Calu3 (cell line): Measurements from ENCODE around the gene LAMB4. TPM values are rescaled to one million over a fixed set of nuclear protein-coding genes. Genes with fewer than 3 reads are reported as not detected.

ENCODE experiments used
- BruUV-seq: library from RNA; stranded (reverse); fragments of 400-500 nt; replicated peaks from 2 replicates; lab custom pipeline; 2021; lab: Mats Ljungman, UMichigan
- CTCF ChIA-PET: fragments of 300-600 bp; sonication (Branson Sonifier 250); formaldehyde crosslinking; loops from one replicate; lab custom pipeline; 2022; ENCODE audit warnings: antibody characterized with exemption; lab: Charles Lee
- DNase-seq: peaks from one replicate; pipeline ENCODE4 v3.0.0; 2022
- H3K27ac Mint-ChIP-seq: one replicate; pipeline ENCODE4 v1.8.0; 2022; ENCODE audit warnings: mixed read lengths; ENCODE audit not compliant: unreplicated experiment
- H3K27me3 Mint-ChIP-seq: one replicate; pipeline ENCODE4 v1.8.0; 2022; ENCODE audit warnings: mixed read lengths; ENCODE audit not compliant: unreplicated experiment
- H3K36me3 Mint-ChIP-seq: one replicate; pipeline ENCODE4 v1.8.0; 2022; ENCODE audit warnings: mild to moderate bottlenecking, moderate library complexity, mixed read lengths; ENCODE audit not compliant: insufficient read depth, unreplicated experiment
- H3K4me1 Mint-ChIP-seq: one replicate; pipeline ENCODE4 v1.8.0; 2022; ENCODE audit warnings: mild to moderate bottlenecking, low read depth, mixed read lengths; ENCODE audit not compliant: unreplicated experiment
- H3K4me3 Mint-ChIP-seq: one replicate; pipeline ENCODE4 v1.8.0; 2022; ENCODE audit warnings: mild to moderate bottlenecking, low read depth, moderate library complexity, mixed read lengths; ENCODE audit not compliant: unreplicated experiment
- H3K9me3 Mint-ChIP-seq: one replicate; pipeline ENCODE4 v1.8.0; 2022; ENCODE audit warnings: low read depth, mixed read lengths; ENCODE audit not compliant: unreplicated experiment
- intact Hi-C: fragments of 100-400 bp; cut with micrococcal nuclease; formaldehyde crosslinking; loops from one replicate; pipeline ENCODE4 v1.10.0; 2022; ENCODE audit not compliant: unreplicated experiment
- total RNA-seq: library from RNA; stranded (reverse); gene quantifications from 2 replicates; pipeline ENCODE4 v1.2.3, GENCODE V29; 2022
- TF ChIP-seq, protein P1 (sequence below): fragments of 200-600 bp; IDR thresholded peaks from one replicate; pipeline ENCODE4 v1.8.0; 2022; ENCODE audit warnings: antibody characterized with exemption; ENCODE audit not compliant: unreplicated experiment

The LAMB4 gene
- total RNA-seq, 1 experiment from 2014 or later: not detected

DNA sequence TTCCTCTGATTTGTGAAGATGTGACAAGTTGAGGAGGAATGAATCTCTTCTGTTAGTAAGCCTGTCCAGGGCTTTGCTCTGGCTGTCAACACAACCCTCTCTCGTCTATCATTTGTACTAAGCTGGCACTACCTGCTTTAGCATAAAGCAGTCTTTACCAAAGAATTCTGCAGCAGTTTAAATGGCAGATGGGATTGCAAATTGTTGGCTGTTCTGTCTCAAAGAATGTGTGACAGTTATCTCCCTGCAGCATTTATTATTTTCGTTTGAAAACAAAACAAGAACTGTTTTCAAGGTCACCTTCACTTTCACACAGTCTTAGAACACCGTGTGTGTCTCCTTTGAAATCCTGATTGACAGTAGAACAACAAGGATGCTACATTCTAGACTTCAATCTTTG lies 122.4 kb downstream of the LAMB4 start:
- intact Hi-C loops: no loop called here
- BruUV-seq: no TSS peak
- TF ChIP-seq, protein P1, sequence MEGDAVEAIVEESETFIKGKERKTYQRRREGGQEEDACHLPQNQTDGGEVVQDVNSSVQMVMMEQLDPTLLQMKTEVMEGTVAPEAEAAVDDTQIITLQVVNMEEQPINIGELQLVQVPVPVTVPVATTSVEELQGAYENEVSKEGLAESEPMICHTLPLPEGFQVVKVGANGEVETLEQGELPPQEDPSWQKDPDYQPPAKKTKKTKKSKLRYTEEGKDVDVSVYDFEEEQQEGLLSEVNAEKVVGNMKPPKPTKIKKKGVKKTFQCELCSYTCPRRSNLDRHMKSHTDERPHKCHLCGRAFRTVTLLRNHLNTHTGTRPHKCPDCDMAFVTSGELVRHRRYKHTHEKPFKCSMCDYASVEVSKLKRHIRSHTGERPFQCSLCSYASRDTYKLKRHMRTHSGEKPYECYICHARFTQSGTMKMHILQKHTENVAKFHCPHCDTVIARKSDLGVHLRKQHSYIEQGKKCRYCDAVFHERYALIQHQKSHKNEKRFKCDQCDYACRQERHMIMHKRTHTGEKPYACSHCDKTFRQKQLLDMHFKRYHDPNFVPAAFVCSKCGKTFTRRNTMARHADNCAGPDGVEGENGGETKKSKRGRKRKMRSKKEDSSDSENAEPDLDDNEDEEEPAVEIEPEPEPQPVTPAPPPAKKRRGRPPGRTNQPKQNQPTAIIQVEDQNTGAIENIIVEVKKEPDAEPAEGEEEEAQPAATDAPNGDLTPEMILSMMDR: no peak
- DNase-seq: no peak
- CTCF ChIA-PET: no interaction called here
- Mint-ChIP-seq H3K9me3 (peaks cover 2% of the 10 kb centered on the region), H3K4me3 (no peak overlapping the region), H3K27me3 (no peaks in the 10 kb centered on the region), H3K36me3 (peaks cover 20% of the 10 kb centered on the region), H3K4me1 (peaks cover 57% of the 10 kb centered on the region), H3K27ac (no peak overlapping the region)

DNA sequence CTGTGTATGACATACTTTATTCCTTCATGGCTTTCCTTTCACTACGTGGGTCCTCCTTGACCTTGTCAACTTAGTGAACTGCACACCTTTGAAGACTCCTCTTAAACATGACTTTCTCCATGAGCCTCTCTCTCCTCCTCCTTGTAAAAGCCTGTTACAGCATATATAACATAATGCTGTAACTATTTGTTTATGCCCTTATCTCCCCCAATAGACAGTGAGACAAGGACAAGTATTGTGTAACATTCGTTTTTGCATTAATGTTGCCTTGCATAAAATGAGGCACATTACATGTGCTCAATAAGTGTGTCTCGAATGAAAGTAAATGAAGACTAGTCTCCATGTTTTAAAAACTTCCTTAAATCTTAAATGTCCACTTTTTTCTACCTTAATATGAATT lies 122.9 kb downstream of the LAMB4 start:
- Mint-ChIP-seq H3K4me1 (peaks cover 53% of the 10 kb centered on the region), H3K36me3 (peaks cover 25% of the 10 kb centered on the region), H3K27ac (peak overlapping the region; percentile 0), H3K27me3 (no peaks in the 10 kb centered on the region), H3K9me3 (peaks cover 2% of the 10 kb centered on the region), H3K4me3 (no peak overlapping the region)
- no TSS peak for BruUV-seq
- CTCF ChIA-PET: no interaction called here
- TF ChIP-seq, protein P1: no peak
- no peak for DNase-seq
- intact Hi-C loops: no loop called here

DNA sequence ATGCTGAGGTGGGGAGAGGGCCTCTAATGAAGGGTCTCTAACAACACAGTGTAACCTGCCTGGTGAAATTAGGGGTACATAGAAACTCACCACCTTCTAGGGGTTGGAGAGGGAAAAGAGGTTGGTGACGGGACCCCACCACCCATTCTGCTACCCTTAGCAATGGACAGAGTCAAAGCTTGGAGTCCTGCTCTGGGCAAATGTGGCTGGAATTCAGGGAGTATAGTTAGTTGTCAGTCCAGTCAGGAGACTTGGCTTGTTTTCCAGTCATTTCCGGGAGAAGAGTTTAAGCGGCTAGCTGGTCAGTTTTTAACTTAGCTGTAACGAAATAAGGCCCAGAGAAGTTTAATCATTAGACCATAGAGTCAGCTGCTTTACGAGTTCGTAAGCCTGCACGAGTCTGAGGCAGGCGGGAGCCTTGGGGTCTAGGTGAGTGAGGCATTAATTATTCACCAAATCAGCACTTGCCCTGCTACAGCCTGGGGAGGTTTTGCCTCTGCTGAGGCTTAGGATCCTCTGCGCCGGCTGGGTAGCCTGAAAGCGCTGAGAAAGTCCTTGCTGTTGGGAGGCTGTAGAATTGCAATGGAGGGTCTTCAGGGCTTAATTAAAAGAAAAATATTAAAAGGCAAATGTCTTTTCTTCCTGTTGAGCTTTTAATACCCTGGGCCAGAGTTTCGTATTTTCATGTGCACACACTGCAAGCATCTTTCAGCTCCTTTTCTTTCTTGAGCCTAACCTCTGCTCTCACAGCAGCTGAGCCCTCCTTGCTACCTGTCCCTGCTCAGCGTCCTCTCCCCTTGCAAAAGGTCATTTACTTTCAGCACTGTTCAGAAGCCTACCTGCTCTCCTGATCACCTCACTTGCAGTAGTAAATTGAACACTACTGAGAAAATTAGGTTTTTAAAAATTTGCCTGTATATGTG lies 125.7 kb downstream of the LAMB4 start:
- Mint-ChIP-seq H3K27me3 (no peaks in the 10 kb centered on the region), H3K27ac (peak overlapping the region; percentile 86), H3K4me1 (peaks cover 42% of the 10 kb centered on the region), H3K36me3 (peaks cover 42% of the 10 kb centered on the region), H3K4me3 (peak overlapping the region; percentile 90), H3K9me3 (peaks cover 2% of the 10 kb centered on the region)
- intact Hi-C loops: loop anchor here (5.0 kb wide), 1 partner anchor 93 kb away; no protein-coding TSS in a partner anchor
- TF ChIP-seq, protein P1: no peak
- BruUV-seq: no TSS peak
- peak; percentile 62 for DNase-seq
- CTCF ChIA-PET: interaction anchor here (0.9 to 1.4 kb wide), 2 partner anchors 8 to 92 kb away, joined by 4 read pairs; no protein-coding TSS in a partner anchor

DNA sequence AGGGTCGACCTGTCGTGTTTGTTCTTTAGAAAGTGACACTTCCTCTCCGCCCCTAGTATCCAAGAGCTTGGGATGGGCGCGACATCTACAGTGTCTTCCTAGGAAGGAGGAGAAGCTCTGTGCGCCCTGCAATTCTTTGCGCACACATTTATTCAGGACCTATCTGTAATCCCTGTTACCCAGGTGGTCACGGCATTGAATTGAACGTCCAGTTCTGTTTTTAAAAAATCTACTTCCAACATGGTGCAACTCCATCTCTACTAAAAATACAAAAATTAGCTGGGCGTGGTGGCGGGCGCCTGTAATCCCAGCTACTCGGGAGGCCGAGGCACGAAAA lies 126.6 kb downstream of the LAMB4 start:
- intact Hi-C loops: loop anchor here (5.0 kb wide), 1 partner anchor 94 kb away; no protein-coding TSS in a partner anchor
- Mint-ChIP-seq H3K4me1 (peaks cover 49% of the 10 kb centered on the region), H3K27ac (peak overlapping the region; percentile 86), H3K36me3 (peaks cover 42% of the 10 kb centered on the region), H3K4me3 (peak overlapping the region; percentile 90), H3K27me3 (no peaks in the 10 kb centered on the region), H3K9me3 (peaks cover 2% of the 10 kb centered on the region)
- BruUV-seq: no TSS peak
- TF ChIP-seq, protein P1: no peak
- CTCF ChIA-PET: interaction anchor here (1.4 kb wide), 1 partner anchor 9 kb away, joined by 4 read pairs; no protein-coding TSS in a partner anchor
- no peak for DNase-seq
